ENCODE measurements around the gene ZNF516. TPM values are rescaled to one million over a fixed set of nuclear protein-coding genes. Genes with fewer than 3 reads are reported as not detected.

The ZNF516 gene
- total RNA-seq, 1 experiment from 2014 or later: 22.6 TPM

GRCh38 chr18:76412010-76412817, 82.8 kb downstream of the ZNF516 start:
- no peaks in the 10 kb centered on the region for H3K79me2 ChIP-seq (ENCODE audit: insufficient read depth, low read length)
- peaks cover 6 to 14% of the 10 kb centered on the region in 2 experiments; a peak in 3 of 4 replicates for H3K4me1 Mint-ChIP-seq

More at GRCh38 chr18:76412010-76412817, 82.8 kb downstream of the ZNF516 start:
- Histone ChIP-seq H4K91ac (ENCODE audit: insufficient read length, low read depth, low read length) (no peak overlapping the region), H2BK5ac (ENCODE audit: insufficient read length, low read length) (no peak overlapping the region), H2AFZ (ENCODE audit: low read length) (no peak overlapping the region), H3K4ac (ENCODE audit: low read depth, low read length) (no peak overlapping the region), H3K4me1 (ENCODE audit: insufficient read depth, low read length) (no peaks in the 10 kb centered on the region), H3K27me3 (ENCODE audit: insufficient read depth, low read length) (no peaks in the 10 kb centered on the region), H4K8ac (replicated peaks; ENCODE audit: insufficient read length, low read depth, low read length) (no peak overlapping the region), H3K9me3 (ENCODE audit: control insufficient read depth, low read depth, low read length) (no peaks in the 10 kb centered on the region), H3K4me2 (ENCODE audit: insufficient read depth, insufficient read length, low read length) (no peak overlapping the region), H2BK120ac (ENCODE audit: low read depth, low read length, poor library complexity, severe bottlenecking) (no peak overlapping the region), H3T11ph (ENCODE audit: low read length) (no peak overlapping the region), H3K18ac (ENCODE audit: insufficient read length, low read depth, low read length) (no peak overlapping the region), H3K79me1 (ENCODE audit: insufficient read depth, low read depth, low read length, poor library complexity, severe bottlenecking) (no peaks in the 10 kb centered on the region), H4K20me1 (ENCODE audit: control insufficient read depth, insufficient read depth, insufficient read length) (no peaks in the 10 kb centered on the region), H2BK20ac (ENCODE audit: low read depth, low read length, poor library complexity, severe bottlenecking) (no peak overlapping the region), H4K5ac (ENCODE audit: insufficient read length, low read depth, low read length) (no peak overlapping the region), H3K9ac (ENCODE audit: extremely low read depth, insufficient read length, low read length) (no peak overlapping the region), H3K14ac (ENCODE audit: insufficient read depth, low read length) (no peak overlapping the region), H2AK5ac (ENCODE audit: insufficient read length, low read length) (no peak overlapping the region), H2BK12ac (ENCODE audit: insufficient read length, low read depth, low read length) (no peak overlapping the region), H2BK15ac (ENCODE audit: low read depth, low read length) (no peak overlapping the region), H3K23me2 (ENCODE audit: insufficient read length, low read depth, low read length, poor library complexity, severe bottlenecking) (no peaks in the 10 kb centered on the region), H3K27ac (ENCODE audit: insufficient read length, low read depth, low read length) (no peak overlapping the region), H3K23ac (ENCODE audit: insufficient read length, low read depth, low read length) (no peak overlapping the region), H3K56ac (ENCODE audit: insufficient read length, low read depth, low read length) (no peak overlapping the region)
- H3K36me3 Mint-ChIP-seq (ENCODE audit: insufficient read depth in 1 of 3, low read depth in 3 of 3): peaks cover 6% of the 10 kb centered on the region in 3 experiments; a peak in 6 of 7 replicates
- H3K9me3 Mint-ChIP-seq: peaks cover 0 to 6% of the 10 kb centered on the region in 2 experiments; a peak in 1 of 5 replicates
- no CpG with 5 or more reads among the region's 21 CpGs for WGBS (ENCODE audit: extremely low coverage, insufficient read length, low lambda C conversion rate)
- H3K27ac Mint-ChIP-seq: peak overlapping the region in 1 of 3 experiments; percentile 91; a peak in 2 of 7 replicates
- no peak overlapping the region for H3K4me3 Mint-ChIP-seq
- H3K27me3 Mint-ChIP-seq (ENCODE audit: low read depth): no peaks in the 10 kb centered on the region
- TF ChIP-seq CTCF (conservative IDR thresholded peaks at IDR 0.05): no peak
- DNase-seq: peak; percentile 27

Measured in H9 (cell line).